NCI-H524 (cell line): ENCODE results near the gene NTM.

ENCODE experiments used
- DNase-seq, 2 experiments: peaks; one replicate each; lab custom pipeline; 2025; lab: John Stamatoyannopoulos, UW

The NTM gene

DNA sequence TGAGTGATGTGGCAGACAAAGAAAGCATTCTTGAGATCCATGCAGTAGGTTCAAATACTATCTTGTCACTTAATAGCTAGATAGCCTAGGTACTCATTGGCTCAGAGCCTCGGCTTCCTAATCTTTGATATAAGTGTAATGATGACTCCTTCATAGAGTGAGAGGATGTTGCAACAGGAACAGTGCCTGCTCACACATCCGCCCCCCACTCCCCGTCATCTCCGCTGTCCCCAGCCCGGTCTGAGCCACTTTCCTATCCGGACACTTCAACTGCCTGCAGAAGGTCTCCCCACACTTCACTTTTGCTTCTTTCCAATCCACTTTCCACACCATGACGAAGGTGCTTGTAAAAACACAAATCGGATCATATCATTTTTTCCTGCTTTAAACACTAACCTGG lies 128.8 kb downstream of the NTM start:
- DNase-seq, result no peak

DNA sequence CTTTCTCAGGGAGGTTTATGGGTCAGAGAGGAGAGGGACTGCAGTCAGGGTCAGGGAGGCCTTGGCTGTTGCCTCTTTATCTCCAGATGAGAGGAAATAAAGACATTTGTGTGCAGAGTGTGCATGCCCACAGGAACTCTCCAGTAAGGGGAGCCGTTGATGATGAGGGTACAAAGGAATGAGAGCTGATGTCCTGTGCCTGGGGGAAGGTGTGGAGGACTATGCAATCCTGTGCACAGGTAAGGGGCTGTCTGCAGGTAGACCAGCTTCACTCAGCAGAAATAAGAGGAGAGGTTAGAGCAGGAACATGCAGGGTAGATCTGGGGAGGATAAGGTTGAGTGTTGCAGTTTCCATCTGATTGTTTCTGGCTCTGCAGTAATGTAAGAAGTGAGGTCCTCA lies 132.6 kb downstream of the NTM start:
- DNase-seq, result no peak

DNA sequence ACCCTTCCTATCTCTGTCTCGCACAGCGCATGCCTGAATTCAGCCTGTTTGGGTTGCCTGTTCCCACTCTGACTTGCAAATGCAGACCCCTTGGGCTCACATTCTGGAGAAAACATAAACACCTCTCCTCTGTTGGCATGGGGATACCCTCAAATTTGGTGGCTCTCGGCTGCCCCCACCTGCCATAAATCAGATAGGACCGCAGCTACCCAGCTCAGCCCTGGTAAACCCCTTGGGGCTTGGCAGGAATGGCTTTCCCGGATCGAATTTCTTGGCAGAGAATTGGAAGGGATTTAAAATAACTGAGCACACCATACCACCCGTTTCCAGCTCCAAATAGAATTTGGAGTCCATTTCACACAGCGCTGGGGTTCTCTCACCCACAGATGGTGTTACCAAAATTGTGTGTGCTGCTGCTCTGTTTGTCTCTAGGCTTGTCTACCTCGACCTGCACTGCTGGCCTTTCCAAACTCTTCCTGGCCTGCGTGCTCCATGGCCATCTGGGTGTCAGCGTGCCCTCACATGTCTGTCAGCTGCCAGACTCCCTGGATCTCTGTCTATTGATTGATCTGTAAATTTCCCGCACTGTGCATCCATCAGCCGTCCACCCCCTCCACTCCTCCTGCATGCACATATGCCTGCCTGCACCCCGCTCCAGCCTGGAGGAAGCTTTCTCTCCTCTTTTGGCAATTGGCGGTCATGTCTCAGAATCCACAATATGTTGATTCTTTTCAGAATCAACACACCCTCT lies 134.0 kb downstream of the NTM start:
- peak; percentile 74 to 92 for DNase-seq

DNA sequence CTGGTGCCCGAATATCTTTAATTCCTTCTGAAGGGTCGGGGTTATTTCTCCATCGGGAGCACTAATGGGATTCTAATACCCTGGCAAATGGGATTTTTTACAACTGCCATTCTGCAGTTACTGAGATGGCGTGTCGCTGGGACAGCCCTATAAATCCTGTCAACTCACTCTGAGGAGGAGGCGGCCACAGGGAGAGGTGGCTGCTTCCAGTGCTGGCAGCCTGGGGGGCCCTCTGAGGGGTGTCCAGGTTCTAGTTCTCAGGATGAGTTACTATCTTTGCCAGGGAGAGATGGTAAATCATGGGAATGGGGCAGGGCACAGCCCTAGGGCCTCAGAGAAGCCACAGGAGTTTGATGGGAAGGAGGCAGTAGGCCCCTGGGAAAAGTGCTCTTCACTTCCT lies 135.9 kb downstream of the NTM start:
- DNase-seq, result no peak

DNA sequence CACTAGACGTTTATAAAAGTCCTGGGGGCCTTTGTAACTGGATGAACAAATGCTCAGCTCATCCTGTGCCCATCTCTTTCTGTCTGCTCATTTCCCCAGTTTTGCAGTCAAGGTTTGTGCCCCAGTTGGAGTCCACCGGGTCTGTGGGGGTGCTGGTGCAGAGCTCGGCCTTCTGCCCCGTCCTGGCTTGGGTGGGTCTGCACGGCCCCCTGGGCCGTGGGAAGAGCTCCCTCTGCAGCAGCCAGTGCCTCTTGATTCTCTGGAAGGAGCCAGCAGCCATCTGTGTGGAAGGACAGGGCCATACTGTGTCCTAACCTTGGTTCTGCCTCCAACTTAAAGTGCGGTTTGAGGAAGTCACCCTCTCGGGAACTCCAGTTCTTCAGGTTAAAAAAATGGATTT lies 140.2 kb downstream of the NTM start:
- DNase-seq, result no peak

DNA sequence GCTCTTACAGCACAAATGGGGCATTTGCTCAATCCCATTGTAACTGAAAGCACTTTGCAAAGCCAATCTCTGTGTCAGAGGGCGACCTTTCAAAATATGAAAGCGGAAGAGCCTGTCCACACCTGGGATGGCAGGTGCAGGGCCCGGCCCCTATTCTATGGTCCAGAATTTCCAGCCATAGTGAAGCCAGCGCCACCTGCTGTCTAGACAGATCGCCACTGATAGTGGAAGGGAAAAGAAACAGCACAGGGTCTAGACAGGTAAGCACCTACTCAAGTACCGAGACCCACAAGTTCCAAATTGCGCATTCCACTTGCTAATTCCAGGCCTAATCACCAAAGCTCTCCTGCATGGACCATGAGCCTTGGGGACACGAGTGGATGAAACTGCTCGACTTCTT lies 141.4 kb downstream of the NTM start:
- peak; percentile 7 to 29 for DNase-seq

DNA sequence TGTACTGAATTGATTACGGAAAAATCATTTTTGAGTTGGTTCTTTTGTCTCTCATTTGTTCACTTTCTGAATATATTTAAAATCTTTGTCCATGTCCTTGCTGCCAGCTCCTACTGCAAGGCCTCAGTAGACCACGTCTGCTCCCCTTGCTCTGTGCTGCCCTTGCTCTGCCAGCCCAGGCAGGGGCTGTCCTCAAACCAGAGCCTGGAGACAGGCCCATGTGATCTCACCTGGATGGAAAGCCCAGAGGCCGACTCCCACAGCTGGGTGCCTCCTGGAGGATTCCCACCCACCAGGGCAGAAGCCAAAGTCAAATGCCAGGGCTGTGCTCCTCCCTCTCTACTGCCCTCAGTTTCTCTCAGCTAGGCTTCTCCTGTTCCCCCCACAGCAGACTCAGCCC lies 141.8 kb downstream of the NTM start:
- no peak for DNase-seq

DNA sequence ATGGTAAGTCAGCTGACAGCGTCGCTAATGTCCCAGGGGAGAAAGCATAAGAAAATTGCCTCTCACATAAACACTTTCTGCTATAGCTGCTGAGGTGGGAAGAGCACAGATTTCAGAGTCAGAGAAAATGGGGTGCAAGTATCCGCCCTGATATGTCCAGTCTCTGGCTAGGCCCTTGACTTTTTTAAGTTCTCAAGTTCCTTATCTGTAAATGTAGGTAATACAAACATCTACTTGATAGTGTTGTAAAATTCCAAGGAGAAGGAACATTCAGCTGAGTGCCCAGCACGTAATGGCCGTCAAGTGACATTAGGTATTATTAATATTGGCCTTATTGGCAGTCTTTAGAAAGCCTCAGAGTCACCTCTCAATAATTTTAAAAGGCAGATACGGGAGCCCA lies 143.6 kb downstream of the NTM start:
- DNase-seq, result no peak

DNA sequence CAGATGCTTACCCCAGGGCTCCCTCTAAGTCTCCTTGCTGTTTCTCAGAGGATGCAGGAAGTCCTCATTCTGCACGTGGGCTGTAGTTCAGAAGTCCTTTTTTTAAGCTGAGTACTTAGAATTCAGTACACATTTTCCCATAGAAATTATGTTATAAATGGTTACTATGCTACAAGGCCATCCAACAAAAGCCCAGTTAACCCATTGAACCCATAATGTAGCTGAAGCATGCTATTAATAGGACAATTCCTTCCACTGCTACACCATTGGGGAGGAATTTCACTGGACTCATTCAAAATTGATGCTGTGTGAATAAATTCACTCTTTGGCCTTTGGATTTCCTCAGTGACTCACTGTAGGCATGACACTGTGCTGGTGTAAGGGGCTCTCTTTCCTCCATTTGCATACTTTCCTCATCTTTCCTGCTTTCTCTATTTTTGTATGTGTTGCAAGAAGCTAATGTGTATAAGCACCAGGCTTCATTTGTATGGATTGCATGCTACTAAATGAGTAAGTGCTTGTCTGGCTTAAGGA lies 148.0 kb downstream of the NTM start:
- DNase-seq, result no peak

DNA sequence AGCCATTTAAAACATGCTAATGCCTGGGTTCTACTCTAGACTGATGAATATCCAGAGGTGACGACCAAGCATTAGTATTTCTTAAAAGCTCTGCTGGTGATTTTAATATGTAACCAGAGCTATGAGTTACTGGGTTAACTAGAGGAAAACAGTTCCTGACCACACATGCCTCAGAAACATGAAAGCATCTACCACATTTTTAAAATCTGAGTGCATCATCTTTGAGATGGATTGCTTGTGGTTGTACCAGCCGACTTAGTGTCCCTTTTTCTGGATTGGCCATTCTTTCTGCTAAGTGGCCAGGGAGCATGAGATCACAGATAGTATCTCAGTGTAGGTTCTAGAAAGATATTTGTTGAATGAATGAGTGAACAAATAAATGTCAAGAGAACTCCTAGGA lies 152.4 kb downstream of the NTM start:
- DNase-seq, result no peak

DNA sequence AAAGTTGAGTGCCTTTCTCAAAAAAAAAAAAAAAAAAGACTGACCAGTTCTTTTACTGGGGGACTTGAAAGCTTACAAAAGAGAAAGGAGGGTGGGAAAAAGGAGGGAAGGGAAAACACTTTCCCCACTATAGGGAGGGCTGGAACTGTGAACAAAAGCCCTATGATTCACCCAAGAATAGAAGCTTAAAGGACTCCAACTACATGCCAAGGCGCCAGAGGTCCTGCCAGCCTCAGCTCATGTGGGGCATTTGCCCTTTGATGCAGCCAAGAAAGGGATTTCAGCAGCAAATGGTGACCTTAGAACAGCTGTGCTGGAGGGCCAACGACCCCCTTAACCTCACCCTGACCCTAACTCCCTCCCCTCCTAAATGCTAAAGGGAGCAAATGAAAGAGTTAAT lies 160.0 kb downstream of the NTM start:
- DNase-seq, result no peak

DNA sequence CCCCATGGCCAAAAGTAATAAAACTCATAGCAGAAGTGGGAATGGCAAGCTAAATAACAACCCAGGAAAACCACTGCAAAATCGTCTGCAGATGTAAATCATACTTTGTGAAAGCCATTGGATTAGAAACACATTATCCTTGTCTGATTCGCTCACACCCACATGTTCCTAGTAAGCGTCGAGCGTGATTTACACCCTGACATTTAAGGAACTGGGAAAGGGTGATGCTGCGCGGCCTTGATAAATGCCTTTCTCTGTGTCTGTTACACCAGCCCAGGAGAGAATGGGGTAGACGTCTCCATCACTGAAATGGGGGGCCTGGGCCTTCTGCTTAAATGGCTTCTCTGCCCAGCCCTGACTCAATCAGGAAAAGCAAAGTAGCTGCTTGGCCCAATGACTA lies 162.7 kb downstream of the NTM start:
- no peak for DNase-seq

DNA sequence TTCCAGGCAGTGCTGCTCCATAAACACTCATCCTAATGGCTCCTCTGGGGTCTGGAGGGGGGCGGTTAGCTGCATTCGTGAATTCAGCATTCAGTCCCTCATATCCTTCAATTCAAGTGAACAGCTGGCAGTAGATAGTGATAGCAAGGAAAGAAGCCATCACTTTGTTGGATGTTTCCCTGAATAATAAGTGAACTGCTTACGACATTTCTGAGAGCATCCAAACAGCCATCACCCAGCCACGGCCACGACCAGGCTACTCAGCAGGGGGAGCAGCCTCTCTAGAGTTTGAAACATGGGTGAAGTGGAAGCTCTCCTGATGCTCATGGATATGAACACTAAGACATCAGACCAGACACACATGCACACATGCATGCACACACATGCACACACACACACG lies 163.6 kb downstream of the NTM start:
- no peak for DNase-seq

DNA sequence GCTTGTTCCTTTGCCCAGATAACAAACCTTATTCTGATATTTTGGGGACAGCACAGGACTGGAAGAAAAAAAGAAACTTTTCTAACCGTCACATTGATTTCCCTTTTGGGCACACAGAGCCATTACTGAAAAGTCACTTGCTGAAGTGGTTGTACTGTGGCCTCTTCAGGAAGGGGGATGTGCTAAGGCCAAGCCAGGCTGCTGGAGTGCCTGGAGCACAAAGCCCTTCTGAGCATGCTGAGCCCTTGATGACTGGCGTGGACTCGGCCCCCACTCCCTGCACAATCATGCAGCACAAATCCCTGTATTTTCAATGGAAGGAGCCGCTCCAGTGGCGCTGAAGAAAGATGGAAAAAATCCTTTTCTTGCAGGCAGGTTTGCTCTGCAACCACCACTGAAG lies 164.2 kb downstream of the NTM start:
- DNase-seq, result peak in 1 of 2 experiments; percentile 4

DNA sequence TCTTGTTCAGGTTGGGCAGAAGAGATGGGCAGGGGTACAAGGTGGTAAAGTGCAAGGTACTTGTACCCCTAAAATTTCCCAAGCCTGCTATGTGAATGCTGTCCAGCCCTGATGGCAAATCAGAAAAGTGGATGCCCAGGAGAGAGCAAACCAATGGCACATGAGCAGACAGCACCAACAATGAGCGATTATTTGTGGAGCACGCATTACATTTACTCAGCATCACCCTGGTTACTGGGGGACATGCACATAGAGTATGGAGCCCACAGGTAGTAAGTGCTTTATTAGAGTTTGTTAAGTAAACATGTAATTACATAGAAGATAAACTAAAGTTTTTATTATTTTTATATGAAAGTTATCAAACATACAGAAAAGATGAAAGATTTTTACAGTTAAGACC lies 165.7 kb downstream of the NTM start:
- DNase-seq, result no peak

DNA sequence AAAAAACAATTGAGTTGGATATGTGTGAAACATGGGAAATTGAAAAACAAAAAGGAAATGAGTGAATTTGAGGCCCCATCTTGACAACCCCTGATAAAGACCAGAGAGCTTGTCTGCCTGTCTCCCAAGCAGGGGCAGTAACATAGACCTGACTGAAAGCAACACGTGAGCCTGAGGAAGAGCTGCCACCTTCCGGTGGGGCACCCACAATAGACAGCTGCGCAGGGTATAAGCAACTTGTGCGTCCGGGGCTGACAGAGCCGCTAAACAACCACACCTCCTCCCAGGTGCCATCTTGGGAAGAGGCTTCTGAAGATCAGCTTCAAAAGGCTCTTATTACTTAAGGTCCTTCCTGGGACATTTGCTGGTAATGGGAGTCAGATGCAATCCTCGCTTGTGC lies 166.8 kb downstream of the NTM start:
- no peak for DNase-seq

DNA sequence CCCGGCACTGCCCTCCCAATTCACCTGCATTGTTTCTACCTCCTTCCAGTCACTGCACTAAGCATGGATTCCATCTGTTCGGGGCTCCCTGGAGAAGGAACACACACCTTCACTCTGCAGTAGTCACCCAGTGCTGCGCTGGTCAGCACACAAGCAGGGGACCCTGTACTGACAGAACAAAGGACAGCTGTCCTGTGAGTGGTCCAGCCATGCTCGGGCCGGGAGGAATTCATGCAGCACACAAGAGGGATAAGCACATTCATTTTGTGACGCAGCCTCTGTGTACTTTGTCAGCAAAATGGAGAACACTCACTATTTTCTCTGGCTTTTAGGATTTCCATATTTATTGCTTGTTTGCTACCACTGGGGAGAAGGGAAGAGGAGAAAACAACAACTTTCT lies 167.3 kb downstream of the NTM start:
- no peak for DNase-seq

DNA sequence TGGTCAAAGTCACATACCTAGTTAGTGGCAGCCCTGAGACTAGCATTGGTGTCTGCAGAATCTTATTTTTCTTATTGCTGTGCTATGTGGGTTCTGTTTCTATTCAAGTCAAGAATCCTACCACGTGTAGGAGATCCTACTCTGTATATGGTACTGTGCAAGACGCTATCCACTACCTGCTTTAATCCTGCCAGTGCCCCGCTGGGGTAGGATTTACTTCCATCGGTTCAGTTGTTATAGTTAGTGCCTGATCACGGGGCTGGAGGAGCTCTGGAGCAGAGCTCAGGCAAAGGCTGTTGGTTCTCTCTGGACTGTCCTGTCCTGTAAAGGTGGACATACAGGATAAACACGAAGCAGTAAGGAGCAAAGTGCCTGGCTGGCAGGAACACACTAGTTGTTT lies 167.9 kb downstream of the NTM start:
- DNase-seq, result no peak

DNA sequence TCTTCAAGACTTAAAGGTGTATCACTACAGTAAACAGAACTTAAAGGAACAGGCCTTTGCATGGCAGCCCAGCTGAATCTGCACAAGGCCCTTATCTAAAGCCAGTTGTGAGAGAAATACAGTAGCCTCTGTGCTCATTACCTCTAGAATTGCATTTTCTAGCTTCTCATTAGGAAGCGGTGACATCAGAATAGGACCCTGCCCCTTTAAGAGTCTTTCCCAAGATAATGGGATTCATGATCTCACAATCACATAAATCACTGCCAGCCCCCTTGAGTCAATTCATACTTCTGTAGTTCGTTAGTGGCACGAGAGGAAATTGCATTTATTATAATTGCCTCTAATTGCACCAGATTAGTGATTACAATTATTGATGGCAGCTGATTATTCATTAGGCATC lies 170.3 kb downstream of the NTM start:
- DNase-seq, result no peak

DNA sequence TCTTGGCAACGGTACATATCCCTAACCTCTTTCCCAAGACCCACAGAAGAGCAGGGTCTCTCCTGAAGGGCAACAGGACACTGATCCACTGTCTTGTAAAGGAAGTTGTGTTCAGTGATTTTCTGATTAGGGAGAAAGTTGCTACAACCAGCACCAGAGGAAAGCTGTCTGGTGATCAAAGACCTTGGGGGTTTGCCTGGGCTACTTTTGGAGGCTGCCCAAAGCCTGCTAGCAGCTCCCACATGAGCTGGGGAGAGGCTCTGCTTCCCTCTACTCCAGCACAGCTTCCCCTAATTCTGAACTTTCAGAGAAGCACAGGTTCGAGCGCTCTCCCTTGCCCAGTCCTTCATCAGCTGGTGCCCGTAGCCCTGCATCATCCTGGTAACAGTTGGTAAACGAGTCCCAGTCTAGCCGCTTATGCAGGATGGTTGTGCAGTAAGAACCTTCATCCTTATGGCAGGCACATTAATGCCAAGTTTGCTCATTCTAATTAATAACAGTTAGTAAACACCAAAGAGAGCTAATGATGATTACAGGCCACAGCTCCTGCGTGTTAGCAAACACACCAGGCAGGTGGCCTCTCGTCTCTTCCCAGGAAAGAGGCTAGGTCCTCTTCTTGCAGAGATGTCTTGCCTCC lies 173.1 kb downstream of the NTM start:
- DNase-seq, result no peak

DNA sequence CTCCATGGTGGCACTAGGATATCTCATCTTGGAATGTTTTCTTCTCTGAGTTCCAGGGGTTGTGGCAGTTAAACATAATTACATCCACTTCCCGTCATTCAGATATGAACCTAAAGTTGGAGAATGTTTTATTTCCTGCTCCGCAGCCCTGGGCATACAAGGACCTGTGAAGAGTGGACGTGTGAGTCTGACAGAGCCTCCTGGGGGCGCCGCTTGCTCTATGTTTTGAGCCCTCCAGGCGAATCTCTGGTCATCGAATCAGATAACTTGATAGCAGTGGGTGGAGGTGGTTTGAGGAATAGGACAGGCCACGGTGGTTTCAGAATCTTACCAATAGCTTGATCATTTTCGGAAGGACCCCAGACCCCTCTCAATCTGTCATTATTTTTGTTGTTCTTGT lies 174.2 kb downstream of the NTM start:
- no peak for DNase-seq

DNA sequence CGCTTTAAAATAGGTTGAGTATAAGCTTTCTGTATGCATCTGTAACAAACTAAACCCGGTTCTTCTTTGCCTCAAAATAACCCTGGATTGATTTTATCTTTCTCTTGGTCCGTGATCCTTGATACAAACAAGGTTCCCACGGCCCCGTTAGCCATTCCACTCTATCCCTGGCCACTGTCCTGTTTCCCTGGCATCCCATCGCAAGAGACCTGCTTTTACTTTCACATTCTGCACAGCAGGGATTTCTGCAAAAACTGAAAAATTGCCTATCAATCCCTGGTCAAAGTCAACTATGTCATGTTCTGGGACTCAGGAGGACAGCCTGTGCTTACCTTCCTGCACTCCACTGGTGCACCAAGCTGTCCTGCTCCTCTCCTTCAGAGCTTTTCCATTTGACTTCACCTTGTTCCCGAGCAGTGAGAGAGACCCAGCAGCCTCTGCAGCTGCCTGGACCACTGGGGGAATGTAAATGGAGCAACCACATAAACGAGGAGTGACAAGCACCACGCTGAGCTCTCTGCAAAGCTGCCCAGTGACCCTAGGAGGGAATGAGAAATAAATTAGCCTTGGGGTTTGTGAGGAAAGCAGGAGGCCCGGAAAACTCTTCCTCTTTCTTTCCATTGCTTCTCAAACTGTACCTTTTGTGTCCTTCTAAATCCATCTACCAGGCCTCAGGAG lies 175.9 kb downstream of the NTM start:
- DNase-seq, result no peak

DNA sequence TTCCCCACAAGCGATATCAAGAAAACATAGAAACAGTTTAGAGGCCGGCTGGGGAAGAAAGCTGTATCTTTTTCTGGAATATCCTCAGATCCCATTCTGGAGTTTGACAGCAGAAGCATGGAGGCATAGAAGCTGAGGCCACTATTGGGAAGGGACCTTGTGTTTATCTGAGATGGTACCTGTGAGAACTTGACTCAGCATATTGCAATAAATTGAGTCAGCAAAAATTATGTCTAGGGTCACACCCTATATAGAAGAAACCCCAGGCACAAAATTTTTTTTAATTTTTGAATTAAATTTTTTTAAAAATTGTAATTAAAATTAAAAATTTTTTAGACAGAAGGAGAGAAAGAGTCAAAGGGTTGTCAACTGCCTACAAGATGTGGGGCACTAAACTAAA lies 178.7 kb downstream of the NTM start:
- no peak for DNase-seq
